Type B pancreatic cell (in vitro differentiated cells): Measurements from ENCODE around the gene PACRGL. TPM values are rescaled to one million over a fixed set of nuclear protein-coding genes. Genes with fewer than 3 reads are reported as not detected.

Experiments used
- DNase-seq: peaks from one replicate; pipeline ENCODE4 v3.0.0; 2021; ENCODE audit warnings: mixed read lengths; ENCODE audit not compliant: unreplicated experiment; ENCODE audit errors: extremely low spot score
- H3K27ac Mint-ChIP-seq: 2 replicates; pipeline ENCODE4 v1.8.0; 2021; ENCODE audit warnings: mild to moderate bottlenecking, mixed read lengths
- H3K27me3 Mint-ChIP-seq: 2 replicates; pipeline ENCODE4 v1.8.0; 2021; ENCODE audit warnings: mixed read lengths
- H3K36me3 Mint-ChIP-seq: 2 replicates; pipeline ENCODE4 v1.8.0; 2021; ENCODE audit warnings: mixed read lengths
- H3K4me1 Mint-ChIP-seq: one replicate; pipeline ENCODE4 v1.8.0; 2021; ENCODE audit warnings: mixed read lengths; ENCODE audit not compliant: unreplicated experiment
- H3K4me3 Mint-ChIP-seq: 2 replicates; pipeline ENCODE4 v1.8.0; 2021; ENCODE audit warnings: mild to moderate bottlenecking, mixed read lengths
- H3K9me3 Mint-ChIP-seq: 2 replicates; pipeline ENCODE4 v1.8.0; 2021; ENCODE audit warnings: mixed read lengths
- CTCF ChIP-seq: fragments of 200-600 bp; sonication (generic); conservative IDR thresholded peaks from 2 replicates; pipeline ENCODE4 v1.5.0; 2021; ENCODE audit warnings: antibody characterized with exemption, mild to moderate bottlenecking
- total RNA-seq: library from RNA; stranded (reverse); gene quantifications from 2 replicates; pipeline ENCODE4 v1.2.1, GENCODE V29; 2021; ENCODE audit warnings: low replicate concordance

PACRGL gene
- total RNA-seq, 1 donor from 2014 or later: 26.0 TPM

- Mint-ChIP-seq H3K27me3 (no peaks in the 10 kb centered on the region), H3K9me3 (no peaks in the 10 kb centered on the region), H3K4me3 (no peak overlapping the region), H3K36me3 (no peaks in the 10 kb centered on the region), H3K4me1 (no peaks in the 10 kb centered on the region), H3K27ac (no peak overlapping the region)
- TF ChIP-seq CTCF: no peak
- DNase-seq: no peak
These were observed 87.8 kb downstream of the PACRGL start for GRCh38 chr4:20787940-20788665.
